ENCODE measurements around the gene KRT77.

DNA sequence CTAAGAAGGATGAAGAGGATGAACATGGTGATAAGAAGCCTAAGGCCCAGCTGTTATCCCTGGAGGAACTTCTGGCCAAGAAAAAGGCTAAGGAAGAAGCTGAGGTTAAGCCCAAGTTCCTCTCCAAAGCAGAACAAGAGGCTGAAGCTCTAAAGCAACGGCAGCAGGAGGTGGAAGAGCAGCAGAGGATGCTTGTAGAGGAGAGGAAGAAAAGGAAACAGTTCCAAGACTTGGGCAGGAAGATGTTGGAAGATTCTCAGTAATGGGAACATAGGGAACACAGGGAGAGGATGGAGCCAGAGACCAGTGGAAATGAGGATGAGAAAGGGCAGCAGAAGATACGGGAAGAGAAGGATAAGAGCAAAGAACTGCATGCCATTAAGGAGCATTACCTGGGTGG, 27.5 kb upstream of the KRT77 start:
- TF ChIP-seq, protein P1, sequence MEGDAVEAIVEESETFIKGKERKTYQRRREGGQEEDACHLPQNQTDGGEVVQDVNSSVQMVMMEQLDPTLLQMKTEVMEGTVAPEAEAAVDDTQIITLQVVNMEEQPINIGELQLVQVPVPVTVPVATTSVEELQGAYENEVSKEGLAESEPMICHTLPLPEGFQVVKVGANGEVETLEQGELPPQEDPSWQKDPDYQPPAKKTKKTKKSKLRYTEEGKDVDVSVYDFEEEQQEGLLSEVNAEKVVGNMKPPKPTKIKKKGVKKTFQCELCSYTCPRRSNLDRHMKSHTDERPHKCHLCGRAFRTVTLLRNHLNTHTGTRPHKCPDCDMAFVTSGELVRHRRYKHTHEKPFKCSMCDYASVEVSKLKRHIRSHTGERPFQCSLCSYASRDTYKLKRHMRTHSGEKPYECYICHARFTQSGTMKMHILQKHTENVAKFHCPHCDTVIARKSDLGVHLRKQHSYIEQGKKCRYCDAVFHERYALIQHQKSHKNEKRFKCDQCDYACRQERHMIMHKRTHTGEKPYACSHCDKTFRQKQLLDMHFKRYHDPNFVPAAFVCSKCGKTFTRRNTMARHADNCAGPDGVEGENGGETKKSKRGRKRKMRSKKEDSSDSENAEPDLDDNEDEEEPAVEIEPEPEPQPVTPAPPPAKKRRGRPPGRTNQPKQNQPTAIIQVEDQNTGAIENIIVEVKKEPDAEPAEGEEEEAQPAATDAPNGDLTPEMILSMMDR (IDR thresholded peaks at IDR 0.05): no peak
- TF ChIP-seq EP300 (IDR thresholded peaks at IDR 0.05; ENCODE audit: low read depth): no peak

All from transverse colon (tissue), 3 donors.